IPS-18a (cell line): ENCODE results near the gene UGT1A10.

ENCODE experiments used
- H3K27ac ChIP-seq: one replicate; pipeline ENCODE4 v1.5.1; 2013; ENCODE audit warnings: low read length
- H3K27me3 ChIP-seq: one replicate; pipeline ENCODE4 v1.6.1; 2013; ENCODE audit warnings: mild to moderate bottlenecking, low read length; ENCODE audit not compliant: control insufficient read depth, insufficient read depth
- H3K36me3 ChIP-seq: one replicate; pipeline ENCODE4 v1.6.1; 2013; ENCODE audit warnings: low read depth, low read length; ENCODE audit not compliant: control insufficient read depth
- H3K4me1 ChIP-seq: one replicate; pipeline ENCODE4 v1.6.1; 2013; ENCODE audit warnings: low read depth, low read length; ENCODE audit not compliant: control insufficient read depth
- H3K4me3 ChIP-seq: one replicate; pipeline ENCODE4 v1.5.1; 2013; ENCODE audit warnings: low read length
- H3K9ac ChIP-seq: one replicate; pipeline ENCODE4 v1.6.1; 2013; ENCODE audit warnings: mild to moderate bottlenecking, low read length, moderate library complexity
- H3K9me3 ChIP-seq: one replicate; pipeline ENCODE4 v1.6.1; 2013; ENCODE audit warnings: low read depth, low read length; ENCODE audit not compliant: control insufficient read depth

Gene UGT1A10

DNA sequence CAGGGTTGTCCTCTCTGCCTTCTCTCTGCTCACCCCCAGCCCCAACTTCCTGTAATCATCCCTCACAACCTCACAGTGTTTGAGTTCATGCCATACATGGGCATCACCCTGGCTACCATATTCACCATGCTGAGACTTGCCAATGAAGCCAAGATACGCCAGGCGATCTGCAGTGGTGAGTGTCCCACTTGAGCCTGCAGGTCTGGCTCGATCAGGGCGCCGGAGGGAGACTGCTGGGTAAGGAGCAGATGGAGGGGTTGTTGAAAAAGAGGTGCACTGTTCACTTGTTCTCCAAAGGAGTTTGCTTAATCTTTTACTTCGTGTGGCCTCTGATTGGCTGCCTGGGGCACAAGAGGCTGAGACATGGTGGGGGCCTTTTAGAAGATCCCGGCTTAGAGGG, 156.5 kb downstream of the UGT1A10 start:
- Histone ChIP-seq H3K9me3 (no peaks in the 10 kb centered on the region), H3K9ac (no peak overlapping the region), H3K27me3 (no peaks in the 10 kb centered on the region), H3K27ac (no peak overlapping the region), H3K4me3 (no peak overlapping the region), H3K4me1 (no peaks in the 10 kb centered on the region), H3K36me3 (no peaks in the 10 kb centered on the region)

DNA sequence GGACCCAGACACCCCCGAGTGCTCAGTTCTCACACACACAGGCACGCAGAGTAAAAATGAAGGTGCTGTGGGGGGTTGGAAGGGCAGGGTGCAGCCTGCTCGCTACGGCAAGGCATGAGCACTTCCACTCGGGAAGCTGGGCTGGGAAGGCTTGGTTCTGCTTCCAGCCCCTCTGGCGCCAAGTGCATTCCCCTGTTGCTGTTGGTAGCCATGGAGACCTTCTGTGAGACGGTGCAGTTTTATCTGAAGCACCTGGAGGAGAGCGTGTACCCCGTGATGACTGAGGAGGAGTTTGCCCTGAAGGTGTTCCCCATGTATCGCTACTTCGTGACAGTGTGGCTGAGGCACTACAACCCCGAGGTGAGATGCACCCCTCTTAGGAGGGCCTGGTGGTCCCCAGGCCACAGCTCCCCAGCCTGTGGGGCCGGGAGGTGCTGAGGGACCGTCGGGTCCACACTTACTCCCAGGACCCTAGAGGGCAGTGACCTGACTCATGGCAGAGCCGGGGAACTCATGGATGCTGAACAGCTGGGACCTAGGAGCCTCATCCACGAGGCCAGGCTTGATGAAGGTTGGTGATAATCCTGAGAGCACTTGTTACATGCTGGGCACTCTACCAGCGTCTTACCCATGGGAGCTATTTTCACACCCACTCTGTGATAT, 157.3 kb downstream of the UGT1A10 start:
- H3K27me3 ChIP-seq: no peaks in the 10 kb centered on the region
- H3K9ac ChIP-seq: no peak overlapping the region
- no peaks in the 10 kb centered on the region for H3K4me1 ChIP-seq
- H3K27ac ChIP-seq: no peak overlapping the region
- H3K9me3 ChIP-seq: no peaks in the 10 kb centered on the region
- H3K4me3 ChIP-seq: no peak overlapping the region
- H3K36me3 ChIP-seq: no peaks in the 10 kb centered on the region

DNA sequence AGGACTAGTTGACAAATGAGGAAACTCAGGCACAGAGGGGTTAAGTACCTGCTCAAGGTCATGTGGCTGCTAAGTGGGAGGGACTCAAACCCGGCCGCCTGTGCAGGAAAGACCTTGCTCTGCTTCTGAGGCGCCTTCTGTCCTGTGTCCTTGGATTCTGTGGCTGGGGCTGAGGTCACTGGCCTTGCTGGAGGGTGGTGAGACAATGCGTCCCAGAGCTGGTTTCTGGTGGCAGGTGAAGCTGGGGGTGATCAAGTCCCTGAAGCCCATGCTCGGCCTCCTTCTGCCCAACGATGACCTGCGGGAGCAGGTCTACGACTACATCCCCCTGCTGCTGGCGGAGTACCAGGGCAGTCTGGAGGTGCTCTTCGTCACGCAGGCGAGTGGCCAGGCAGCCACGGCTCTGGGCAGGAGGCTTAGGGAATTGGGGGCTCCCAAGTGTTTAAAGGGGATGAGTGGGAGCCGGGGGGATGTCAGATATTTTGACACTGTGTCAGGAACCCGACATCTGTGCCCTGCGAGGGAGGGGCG, 157.9 kb downstream of the UGT1A10 start:
- no peak overlapping the region for H3K4me3 ChIP-seq
- no peaks in the 10 kb centered on the region for H3K36me3 ChIP-seq
- no peak overlapping the region for H3K9ac ChIP-seq
- H3K4me1 ChIP-seq: no peaks in the 10 kb centered on the region
- no peak overlapping the region for H3K27ac ChIP-seq
- no peaks in the 10 kb centered on the region for H3K27me3 ChIP-seq
- no peaks in the 10 kb centered on the region for H3K9me3 ChIP-seq

DNA sequence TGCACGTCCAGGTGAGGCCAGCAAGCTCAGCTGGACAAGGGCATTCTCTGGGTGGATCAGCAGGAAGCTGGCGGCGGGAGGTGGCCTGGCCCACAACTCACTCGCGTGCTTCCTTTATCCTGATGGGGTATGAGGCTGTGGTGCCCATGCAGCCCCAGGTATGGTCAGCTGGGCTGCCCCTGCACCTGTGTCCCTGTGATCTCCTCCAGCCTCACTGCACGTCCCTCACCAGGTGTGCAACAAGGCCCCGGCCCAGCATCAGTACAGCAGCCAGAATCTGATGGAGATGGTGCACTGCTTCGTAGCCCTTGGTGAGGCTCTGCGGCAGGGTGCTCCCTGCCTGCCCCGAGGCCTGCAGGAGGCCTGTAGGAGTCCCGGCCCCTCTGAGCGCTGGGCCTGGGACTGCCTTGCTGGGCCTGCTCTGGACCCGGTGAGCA, 159.5 kb downstream of the UGT1A10 start:
- no peaks in the 10 kb centered on the region for H3K27me3 ChIP-seq

DNA sequence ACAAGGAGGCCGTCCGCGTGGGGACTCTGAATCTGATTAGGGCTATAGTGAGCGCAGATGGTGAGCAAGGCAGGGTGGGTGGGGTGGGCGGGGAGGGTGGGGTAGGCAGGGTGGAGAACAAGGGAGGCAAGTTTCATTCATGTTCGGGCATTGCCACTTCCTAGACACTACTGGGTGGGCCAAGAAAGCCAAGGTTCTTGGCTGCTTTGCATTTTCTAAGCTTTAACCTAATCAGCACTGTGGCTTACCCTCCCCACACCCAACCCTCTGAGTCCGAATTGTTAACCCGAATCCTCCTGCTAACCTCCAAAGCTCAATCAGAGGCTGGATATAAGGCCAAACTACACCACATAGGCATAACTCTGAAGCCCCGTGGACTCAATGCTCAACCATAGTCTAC, 160.0 kb downstream of the UGT1A10 start:
- no peak overlapping the region for H3K4me3 ChIP-seq
- H3K9me3 ChIP-seq: no peaks in the 10 kb centered on the region
- no peaks in the 10 kb centered on the region for H3K4me1 ChIP-seq
- no peaks in the 10 kb centered on the region for H3K27me3 ChIP-seq
- H3K9ac ChIP-seq: no peak overlapping the region
- H3K27ac ChIP-seq: no peak overlapping the region
- no peaks in the 10 kb centered on the region for H3K36me3 ChIP-seq

More for the DNA sequence above, 159.5 kb downstream of the UGT1A10 start:
- no peak overlapping the region for H3K4me3 ChIP-seq
- no peaks in the 10 kb centered on the region for H3K9me3 ChIP-seq
- H3K9ac ChIP-seq: no peak overlapping the region
- H3K27ac ChIP-seq: no peak overlapping the region
- no peaks in the 10 kb centered on the region for H3K4me1 ChIP-seq
- H3K36me3 ChIP-seq: no peaks in the 10 kb centered on the region

DNA sequence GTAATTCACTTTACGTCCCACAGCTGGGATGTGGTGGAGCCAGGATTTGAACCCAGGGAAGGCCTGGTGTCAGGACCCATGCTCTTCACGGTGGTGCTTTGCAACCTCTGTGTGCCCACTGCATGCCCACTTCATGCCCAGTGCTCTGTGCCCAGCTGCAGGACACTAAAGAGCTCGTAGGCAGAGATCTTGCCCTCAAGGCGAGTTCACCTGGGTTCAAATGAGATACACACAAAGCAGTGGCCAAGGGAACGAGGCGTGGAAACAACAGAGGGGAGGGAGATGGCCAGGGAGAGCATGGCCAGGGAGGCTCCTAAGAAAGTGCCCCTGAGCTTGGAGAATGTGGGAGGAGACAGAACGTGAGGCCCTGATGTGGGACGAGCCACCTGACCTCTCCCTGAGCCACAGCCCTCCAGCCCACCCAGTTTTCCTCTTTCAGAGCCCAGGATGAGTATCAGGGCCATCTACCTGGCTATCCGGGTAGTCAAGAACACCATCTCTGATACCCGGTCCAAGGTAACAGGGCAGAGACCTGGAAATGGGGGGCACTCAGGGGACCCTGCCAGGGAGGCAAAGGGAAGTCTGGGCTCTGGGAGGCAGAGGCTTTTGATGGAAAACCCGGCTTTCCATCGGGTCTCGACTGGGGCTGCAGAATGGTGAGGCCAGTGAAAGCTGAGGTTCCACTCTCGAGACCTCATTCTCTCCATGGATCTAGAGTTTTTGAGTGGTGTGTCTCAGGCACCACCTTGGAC, 162.3 kb downstream of the UGT1A10 start:
- Histone ChIP-seq H3K9me3 (no peaks in the 10 kb centered on the region), H3K27me3 (no peaks in the 10 kb centered on the region), H3K4me1 (no peaks in the 10 kb centered on the region), H3K27ac (no peak overlapping the region), H3K36me3 (no peaks in the 10 kb centered on the region), H3K9ac (no peak overlapping the region), H3K4me3 (no peak overlapping the region)

DNA sequence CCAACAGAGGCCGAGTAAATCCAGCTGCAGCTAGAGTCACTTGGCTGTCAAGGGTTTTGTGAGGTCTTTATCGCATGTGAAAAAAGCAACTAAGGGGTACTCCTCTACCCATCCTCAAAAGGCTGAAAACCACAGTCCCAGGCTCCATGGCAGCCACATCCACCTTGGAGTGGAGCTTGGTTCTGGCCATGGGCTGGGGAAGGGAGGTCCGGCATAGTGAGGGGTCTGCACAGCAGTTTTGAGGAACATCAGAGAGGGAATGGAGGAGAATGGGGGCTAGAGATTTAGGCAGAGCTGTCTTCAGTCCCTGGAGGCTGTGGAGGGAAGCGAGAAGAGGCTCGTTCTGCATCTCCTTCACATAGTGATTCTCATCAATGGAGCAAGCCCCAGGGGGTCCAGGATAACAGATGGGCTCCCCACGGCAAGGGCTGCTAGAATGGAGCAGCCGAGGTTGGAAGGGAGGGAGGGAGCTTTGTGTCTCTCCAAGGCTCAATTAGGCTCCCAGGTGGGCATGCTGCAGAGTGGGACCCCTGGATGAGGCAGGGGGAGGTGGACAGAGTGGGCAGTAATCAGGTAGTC, 162.9 kb downstream of the UGT1A10 start:
- H3K4me1 ChIP-seq: no peaks in the 10 kb centered on the region
- H3K36me3 ChIP-seq: no peaks in the 10 kb centered on the region
- H3K27ac ChIP-seq: no peak overlapping the region
- no peak overlapping the region for H3K9ac ChIP-seq
- no peaks in the 10 kb centered on the region for H3K27me3 ChIP-seq
- H3K9me3 ChIP-seq: no peaks in the 10 kb centered on the region
- H3K4me3 ChIP-seq: no peak overlapping the region

DNA sequence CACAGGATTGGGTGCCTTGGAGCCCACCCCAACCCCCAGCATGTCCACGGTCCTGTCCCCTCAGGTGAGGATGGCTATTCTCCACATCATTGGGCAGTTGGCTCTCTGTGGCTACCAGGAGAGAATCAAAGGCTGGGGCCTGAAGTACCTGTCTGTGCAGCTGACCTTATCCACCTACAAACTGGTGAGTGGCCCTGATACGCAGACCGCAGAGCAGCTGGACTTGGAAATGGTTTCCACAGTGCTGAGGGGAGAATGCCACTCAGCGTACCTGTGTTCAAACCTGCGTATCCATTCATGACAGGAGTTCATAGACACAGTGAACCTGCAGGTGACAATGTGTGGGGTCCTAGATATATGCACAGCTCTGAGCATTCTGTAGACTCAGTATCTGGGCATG, 163.5 kb downstream of the UGT1A10 start:
- Histone ChIP-seq H3K4me3 (no peak overlapping the region), H3K27me3 (no peaks in the 10 kb centered on the region), H3K4me1 (no peaks in the 10 kb centered on the region), H3K27ac (no peak overlapping the region), H3K36me3 (no peaks in the 10 kb centered on the region), H3K9ac (no peak overlapping the region), H3K9me3 (no peaks in the 10 kb centered on the region)

DNA sequence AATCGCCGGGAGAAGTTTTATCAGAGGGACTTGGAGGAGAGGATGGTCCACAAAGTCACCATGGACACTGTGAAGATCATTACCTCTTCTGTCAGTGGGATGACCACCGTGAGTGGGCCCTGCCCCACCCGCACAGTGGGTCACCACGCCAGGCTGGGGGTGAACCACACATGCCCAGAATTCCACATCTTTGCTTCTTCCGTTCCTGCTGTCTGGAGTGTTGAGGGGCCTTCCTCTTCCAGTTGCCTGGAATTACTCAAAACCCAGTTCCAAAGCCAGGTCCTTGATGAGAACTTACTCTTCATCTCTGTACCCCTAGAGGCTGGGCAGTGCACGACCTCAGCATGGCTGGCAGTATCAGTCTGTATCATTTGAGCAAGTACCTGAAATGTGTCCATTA, 164.0 kb downstream of the UGT1A10 start:
- Histone ChIP-seq H3K27me3 (no peaks in the 10 kb centered on the region), H3K36me3 (no peaks in the 10 kb centered on the region), H3K4me1 (no peaks in the 10 kb centered on the region), H3K9ac (no peak overlapping the region), H3K9me3 (no peaks in the 10 kb centered on the region), H3K27ac (no peak overlapping the region), H3K4me3 (no peak overlapping the region)

DNA sequence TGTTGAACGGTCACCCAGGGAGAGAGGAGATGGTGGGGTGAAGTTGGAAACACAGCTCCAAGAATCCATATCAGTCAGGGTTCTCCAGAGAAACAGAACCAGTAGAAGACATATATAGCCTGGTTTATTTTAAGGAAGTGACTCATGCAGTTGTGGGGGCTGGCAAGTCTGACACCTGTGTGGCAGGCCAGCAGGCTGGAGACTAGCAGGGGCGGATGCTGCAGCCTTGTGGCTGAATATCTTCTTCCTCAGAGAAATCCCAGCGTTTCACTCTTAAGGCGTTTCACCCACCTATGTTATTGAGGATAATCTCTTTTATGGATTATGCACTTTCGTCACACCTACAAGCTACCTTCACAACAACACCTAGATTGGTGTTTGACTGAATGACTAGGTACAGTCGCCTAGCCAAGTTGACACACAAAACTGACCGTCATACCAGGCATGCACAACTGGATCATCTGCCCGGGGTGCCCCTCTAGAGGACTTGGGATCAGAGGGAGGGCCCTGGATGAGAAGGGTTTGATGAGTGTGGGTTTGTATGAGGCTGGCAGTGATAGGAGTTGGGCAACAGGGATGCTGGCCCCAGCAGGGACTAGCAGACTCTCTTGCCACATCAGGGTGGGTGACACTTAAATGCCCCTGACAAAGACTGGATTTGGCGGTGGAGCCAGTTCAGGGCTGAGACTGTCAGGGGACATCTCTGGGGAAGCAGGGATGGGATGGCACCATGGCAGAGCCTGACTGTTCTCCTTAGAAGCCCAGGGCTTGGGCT, 165.3 kb downstream of the UGT1A10 start:
- no peaks in the 10 kb centered on the region for H3K36me3 ChIP-seq
- H3K27ac ChIP-seq: no peak overlapping the region
- H3K27me3 ChIP-seq: no peaks in the 10 kb centered on the region
- H3K9ac ChIP-seq: no peak overlapping the region
- H3K9me3 ChIP-seq: no peaks in the 10 kb centered on the region
- H3K4me3 ChIP-seq: no peak overlapping the region
- H3K4me1 ChIP-seq: no peaks in the 10 kb centered on the region

DNA sequence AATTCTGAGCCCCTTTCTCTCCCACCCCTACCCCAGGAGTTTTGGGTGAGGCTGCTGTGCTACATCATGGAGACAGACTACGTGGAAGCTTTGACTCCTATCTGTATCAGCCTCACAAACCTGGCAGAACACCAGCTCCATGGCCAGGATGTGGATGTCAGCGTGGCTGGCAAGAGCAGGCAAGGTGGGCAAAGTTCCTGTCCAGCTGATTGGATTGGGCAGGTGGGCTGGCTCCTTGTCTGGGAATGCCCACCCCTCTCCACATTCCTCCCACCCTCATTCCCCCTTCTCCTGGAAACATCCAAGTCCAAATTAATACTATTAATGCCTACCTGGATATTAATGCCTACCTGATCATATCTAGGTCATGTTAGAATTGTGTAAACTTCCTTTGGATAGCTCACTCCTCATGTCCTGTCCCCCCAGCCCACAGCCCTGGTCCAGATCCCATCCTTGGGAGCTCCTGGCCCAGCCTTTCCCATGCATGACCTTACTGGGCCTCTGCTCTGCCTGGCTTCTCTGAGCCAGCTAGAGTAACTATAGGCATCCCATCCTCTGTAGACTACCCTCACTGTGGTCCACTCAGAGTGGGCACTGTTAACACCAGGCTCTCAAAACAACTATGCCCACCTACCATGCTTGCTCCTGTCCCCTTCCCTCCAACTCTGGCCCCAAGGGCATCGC, 166.0 kb downstream of the UGT1A10 start:
- H3K9me3 ChIP-seq: no peaks in the 10 kb centered on the region
- H3K9ac ChIP-seq: no peak overlapping the region
- no peak overlapping the region for H3K27ac ChIP-seq

More for the DNA sequence above, 166.0 kb downstream of the UGT1A10 start:
- H3K4me3 ChIP-seq: no peak overlapping the region
- H3K4me1 ChIP-seq: no peaks in the 10 kb centered on the region
- H3K36me3 ChIP-seq: no peaks in the 10 kb centered on the region
- H3K27me3 ChIP-seq: no peaks in the 10 kb centered on the region
